ENCODE results near the gene AGRN.

Gene AGRN

DNA sequence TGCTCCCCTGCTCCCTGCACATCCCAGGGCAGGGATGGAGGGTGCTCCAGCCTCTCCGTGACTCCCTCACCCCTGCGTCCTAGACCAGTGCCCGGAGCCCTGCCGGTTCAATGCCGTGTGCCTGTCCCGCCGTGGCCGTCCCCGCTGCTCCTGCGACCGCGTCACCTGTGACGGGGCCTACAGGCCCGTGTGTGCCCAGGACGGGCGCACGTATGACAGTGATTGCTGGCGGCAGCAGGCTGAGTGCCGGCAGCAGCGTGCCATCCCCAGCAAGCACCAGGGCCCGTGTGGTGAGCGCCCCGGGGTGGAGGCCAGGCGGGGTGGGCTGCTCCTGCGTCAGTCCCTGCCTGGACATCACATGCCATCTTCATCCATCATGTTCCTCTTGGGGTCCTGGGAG is 22.0 kb downstream of the AGRN start:
- no peaks in the 10 kb centered on the region for H3K36me3 ChIP-seq (ENCODE audit: control insufficient read depth in 2 of 2, insufficient read depth in 2 of 2, low read length in 2 of 2)
- H3K4me3 ChIP-seq (ENCODE audit: low read length in 2 of 2), result no peak overlapping the region
- H3K9ac ChIP-seq (ENCODE audit: low read length in 2 of 2), result no peak overlapping the region
- H3K27me3 ChIP-seq (ENCODE audit: control insufficient read depth in 1 of 2, insufficient read depth in 2 of 2, low read length in 2 of 2), result peaks cover 0 to 2% of the 10 kb centered on the region in 2 donors
- no peaks in the 10 kb centered on the region for H3K9me3 ChIP-seq (ENCODE audit: control insufficient read depth in 2 of 2, low read length in 2 of 2)
- H3K27ac ChIP-seq (ENCODE audit: low read length), result no peak overlapping the region
- peaks cover 13% of the 10 kb centered on the region for H3K4me1 ChIP-seq (ENCODE audit: control insufficient read depth, insufficient read depth, low read length)

DNA sequence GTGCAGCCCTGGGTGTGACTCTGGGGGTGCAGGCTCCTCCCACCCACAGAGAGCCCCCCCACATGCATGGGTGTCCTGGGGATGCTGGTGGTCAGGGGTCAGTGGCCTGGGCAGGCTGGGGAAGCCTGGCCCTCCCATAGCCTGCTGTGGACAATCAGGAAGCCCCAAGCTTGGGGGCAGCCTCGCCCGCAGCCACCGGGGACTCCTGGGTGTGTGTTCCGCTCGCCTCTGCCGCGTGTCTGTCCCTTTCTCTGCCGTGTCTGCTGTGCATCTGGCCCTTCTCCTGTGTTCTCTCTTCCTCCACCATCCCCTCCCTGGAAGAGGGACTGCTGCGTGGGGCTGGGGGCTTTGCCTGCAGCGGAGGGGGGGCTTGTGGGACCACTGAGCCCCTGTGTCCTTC is 22.9 kb downstream of the AGRN start:
- H3K36me3 ChIP-seq (ENCODE audit: control insufficient read depth in 2 of 2, insufficient read depth in 2 of 2, low read length in 2 of 2), result no peaks in the 10 kb centered on the region
- H3K27me3 ChIP-seq (ENCODE audit: control insufficient read depth in 1 of 2, insufficient read depth in 2 of 2, low read length in 2 of 2), result peaks cover 0 to 2% of the 10 kb centered on the region in 2 donors
- no peaks in the 10 kb centered on the region for H3K9me3 ChIP-seq (ENCODE audit: control insufficient read depth in 2 of 2, low read length in 2 of 2)
- no peak overlapping the region for H3K4me3 ChIP-seq (ENCODE audit: low read length in 2 of 2)
- peaks cover 13% of the 10 kb centered on the region for H3K4me1 ChIP-seq (ENCODE audit: control insufficient read depth, insufficient read depth, low read length)
- no peak overlapping the region for H3K27ac ChIP-seq (ENCODE audit: low read length)
- H3K9ac ChIP-seq (ENCODE audit: low read length in 2 of 2), result no peak overlapping the region

DNA sequence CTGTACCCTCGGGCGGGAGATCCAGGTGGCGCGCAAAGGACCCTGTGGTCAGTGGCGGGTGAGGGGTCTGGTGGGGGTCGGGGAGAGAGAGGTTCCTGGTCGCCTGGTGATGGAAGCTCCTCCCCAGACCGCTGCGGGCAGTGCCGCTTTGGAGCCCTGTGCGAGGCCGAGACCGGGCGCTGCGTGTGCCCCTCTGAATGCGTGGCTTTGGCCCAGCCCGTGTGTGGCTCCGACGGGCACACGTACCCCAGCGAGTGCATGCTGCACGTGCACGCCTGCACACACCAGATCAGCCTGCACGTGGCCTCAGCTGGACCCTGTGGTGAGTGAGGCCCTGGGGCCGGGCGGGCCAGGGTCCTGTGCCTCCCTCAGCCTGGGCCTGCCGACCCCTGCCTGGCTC is 23.5 kb downstream of the AGRN start:
- Histone ChIP-seq H3K9ac (ENCODE audit: low read length in 2 of 2) (no peak overlapping the region), H3K27me3 (ENCODE audit: control insufficient read depth in 1 of 2, insufficient read depth in 2 of 2, low read length in 2 of 2) (no peaks in the 10 kb centered on the region), H3K27ac (ENCODE audit: low read length) (no peak overlapping the region), H3K4me3 (ENCODE audit: low read length in 2 of 2) (no peak overlapping the region), H3K36me3 (ENCODE audit: control insufficient read depth in 2 of 2, insufficient read depth in 2 of 2, low read length in 2 of 2) (no peaks in the 10 kb centered on the region), H3K4me1 (ENCODE audit: control insufficient read depth, insufficient read depth, low read length) (peaks cover 11% of the 10 kb centered on the region), H3K9me3 (ENCODE audit: control insufficient read depth in 2 of 2, low read length in 2 of 2) (no peaks in the 10 kb centered on the region)

DNA sequence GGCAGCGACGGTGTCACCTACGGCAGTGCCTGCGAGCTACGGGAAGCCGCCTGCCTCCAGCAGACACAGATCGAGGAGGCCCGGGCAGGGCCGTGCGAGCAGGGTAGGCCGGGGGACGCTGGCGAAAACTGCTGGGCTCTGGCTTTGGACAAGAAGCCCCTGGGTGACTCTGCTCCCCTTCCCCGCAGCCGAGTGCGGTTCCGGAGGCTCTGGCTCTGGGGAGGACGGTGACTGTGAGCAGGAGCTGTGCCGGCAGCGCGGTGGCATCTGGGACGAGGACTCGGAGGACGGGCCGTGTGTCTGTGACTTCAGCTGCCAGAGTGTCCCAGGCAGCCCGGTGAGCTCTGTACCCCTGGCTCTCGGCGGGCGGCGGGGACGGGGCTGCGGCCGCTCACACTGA is 24.0 kb downstream of the AGRN start:
- Histone ChIP-seq H3K27me3 (ENCODE audit: control insufficient read depth in 1 of 2, insufficient read depth in 2 of 2, low read length in 2 of 2) (no peaks in the 10 kb centered on the region), H3K36me3 (ENCODE audit: control insufficient read depth in 2 of 2, insufficient read depth in 2 of 2, low read length in 2 of 2) (no peaks in the 10 kb centered on the region), H3K27ac (ENCODE audit: low read length) (no peak overlapping the region), H3K4me3 (ENCODE audit: low read length in 2 of 2) (no peak overlapping the region), H3K9me3 (ENCODE audit: control insufficient read depth in 2 of 2, low read length in 2 of 2) (no peaks in the 10 kb centered on the region), H3K4me1 (ENCODE audit: control insufficient read depth, insufficient read depth, low read length) (peaks cover 11% of the 10 kb centered on the region), H3K9ac (ENCODE audit: low read length in 2 of 2) (no peak overlapping the region)

DNA sequence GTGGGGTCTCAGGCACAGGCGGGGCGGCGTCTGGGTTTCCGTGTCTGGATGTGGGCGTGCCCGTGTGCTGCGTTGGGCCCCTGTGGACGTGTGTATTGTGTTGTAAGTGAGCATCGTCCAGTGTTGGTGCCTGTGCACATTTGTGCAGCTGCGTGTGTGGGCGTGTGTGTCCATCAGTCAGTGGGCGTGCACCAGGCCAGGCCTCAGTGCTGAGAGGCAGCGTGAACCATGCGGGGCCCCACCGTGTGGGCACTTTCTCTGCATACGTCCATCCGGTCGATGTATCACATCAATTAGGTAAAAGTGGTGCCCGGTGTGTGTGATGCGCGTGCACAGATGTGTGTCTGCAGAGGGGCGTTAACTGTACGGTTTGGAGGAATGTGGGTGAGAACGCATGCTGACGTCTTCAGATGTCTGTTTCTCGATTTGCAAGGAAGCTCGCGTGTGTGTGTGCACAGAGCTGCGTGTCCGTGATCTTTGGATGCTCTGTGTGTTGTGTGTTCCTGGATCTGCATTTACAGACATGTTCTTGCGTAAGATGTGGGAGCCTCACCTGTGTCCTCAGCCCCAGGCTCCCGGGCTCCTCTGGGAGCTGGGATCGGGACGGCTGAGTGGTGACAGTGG is 24.6 kb downstream of the AGRN start:
- H3K36me3 ChIP-seq (ENCODE audit: control insufficient read depth in 2 of 2, insufficient read depth in 2 of 2, low read length in 2 of 2), result no peaks in the 10 kb centered on the region
- no peak overlapping the region for H3K4me3 ChIP-seq (ENCODE audit: low read length in 2 of 2)
- no peak overlapping the region for H3K9ac ChIP-seq (ENCODE audit: low read length in 2 of 2)
- no peaks in the 10 kb centered on the region for H3K9me3 ChIP-seq (ENCODE audit: control insufficient read depth in 2 of 2, low read length in 2 of 2)
- no peaks in the 10 kb centered on the region for H3K27me3 ChIP-seq (ENCODE audit: control insufficient read depth in 1 of 2, insufficient read depth in 2 of 2, low read length in 2 of 2)
- peaks cover 11% of the 10 kb centered on the region for H3K4me1 ChIP-seq (ENCODE audit: control insufficient read depth, insufficient read depth, low read length)
- H3K27ac ChIP-seq (ENCODE audit: low read length), result no peak overlapping the region

DNA sequence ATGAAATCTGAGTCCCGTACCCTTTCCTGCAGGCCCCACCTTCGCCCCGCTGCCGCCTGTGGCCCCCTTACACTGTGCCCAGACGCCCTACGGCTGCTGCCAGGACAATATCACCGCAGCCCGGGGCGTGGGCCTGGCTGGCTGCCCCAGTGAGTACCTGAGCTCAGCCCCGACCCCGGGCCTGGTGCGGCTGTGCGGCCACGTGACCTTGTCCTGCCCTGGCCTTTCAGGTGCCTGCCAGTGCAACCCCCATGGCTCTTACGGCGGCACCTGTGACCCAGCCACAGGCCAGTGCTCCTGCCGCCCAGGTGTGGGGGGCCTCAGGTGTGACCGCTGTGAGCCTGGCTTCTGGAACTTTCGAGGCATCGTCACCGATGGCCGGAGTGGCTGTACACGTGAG is 25.2 kb downstream of the AGRN start:
- Histone ChIP-seq H3K27ac (ENCODE audit: low read length) (no peak overlapping the region), H3K36me3 (ENCODE audit: control insufficient read depth in 2 of 2, insufficient read depth in 2 of 2, low read length in 2 of 2) (no peaks in the 10 kb centered on the region), H3K4me3 (ENCODE audit: low read length in 2 of 2) (no peak overlapping the region), H3K27me3 (ENCODE audit: control insufficient read depth in 1 of 2, insufficient read depth in 2 of 2, low read length in 2 of 2) (no peaks in the 10 kb centered on the region), H3K4me1 (ENCODE audit: control insufficient read depth, insufficient read depth, low read length) (peaks cover 5% of the 10 kb centered on the region), H3K9me3 (ENCODE audit: control insufficient read depth in 2 of 2, low read length in 2 of 2) (no peaks in the 10 kb centered on the region), H3K9ac (ENCODE audit: low read length in 2 of 2) (no peak overlapping the region)

DNA sequence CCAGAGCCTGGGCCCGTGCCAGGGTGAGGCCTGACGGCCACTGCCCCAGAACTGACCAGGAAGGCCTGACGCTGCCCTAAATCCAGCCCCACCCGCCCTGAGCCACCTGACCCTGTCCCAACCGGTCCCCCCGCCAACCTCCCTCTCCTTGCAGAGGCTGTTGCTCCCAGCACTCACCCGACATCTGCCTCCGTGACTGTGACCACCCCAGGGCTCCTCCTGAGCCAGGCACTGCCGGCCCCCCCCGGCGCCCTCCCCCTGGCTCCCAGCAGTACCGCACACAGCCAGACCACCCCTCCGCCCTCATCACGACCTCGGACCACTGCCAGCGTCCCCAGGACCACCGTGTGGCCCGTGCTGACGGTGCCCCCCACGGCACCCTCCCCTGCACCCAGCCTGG is 26.3 kb downstream of the AGRN start:
- Histone ChIP-seq H3K27ac (ENCODE audit: low read length) (no peak overlapping the region), H3K36me3 (ENCODE audit: control insufficient read depth in 2 of 2, insufficient read depth in 2 of 2, low read length in 2 of 2) (no peaks in the 10 kb centered on the region), H3K4me1 (ENCODE audit: control insufficient read depth, insufficient read depth, low read length) (no peaks in the 10 kb centered on the region), H3K4me3 (ENCODE audit: low read length in 2 of 2) (no peak overlapping the region), H3K9ac (ENCODE audit: low read length in 2 of 2) (no peak overlapping the region), H3K9me3 (ENCODE audit: control insufficient read depth in 2 of 2, low read length in 2 of 2) (no peaks in the 10 kb centered on the region), H3K27me3 (ENCODE audit: control insufficient read depth in 1 of 2, insufficient read depth in 2 of 2, low read length in 2 of 2) (no peaks in the 10 kb centered on the region)

DNA sequence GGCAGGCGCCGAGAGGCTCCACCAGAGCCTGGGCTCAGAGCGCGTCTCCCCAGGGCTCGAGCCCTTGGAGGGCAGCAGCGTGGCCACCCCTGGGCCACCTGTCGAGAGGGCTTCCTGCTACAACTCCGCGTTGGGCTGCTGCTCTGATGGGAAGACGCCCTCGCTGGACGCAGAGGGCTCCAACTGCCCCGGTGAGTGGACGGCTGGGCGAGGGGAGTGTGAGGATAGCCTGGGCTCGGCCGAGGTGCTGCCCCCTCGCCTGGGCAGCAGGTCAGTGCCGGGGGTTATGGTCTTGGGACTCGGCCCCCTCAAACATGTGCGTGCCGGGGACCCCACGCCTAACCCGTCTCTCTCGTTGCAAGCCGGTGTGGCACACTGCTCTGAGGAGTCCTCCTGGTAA is 26.8 kb downstream of the AGRN start:
- no peaks in the 10 kb centered on the region for H3K4me1 ChIP-seq (ENCODE audit: control insufficient read depth, insufficient read depth, low read length)
- no peaks in the 10 kb centered on the region for H3K9me3 ChIP-seq (ENCODE audit: control insufficient read depth in 2 of 2, low read length in 2 of 2)
- no peak overlapping the region for H3K9ac ChIP-seq (ENCODE audit: low read length in 2 of 2)
- H3K27ac ChIP-seq (ENCODE audit: low read length), result no peak overlapping the region
- H3K36me3 ChIP-seq (ENCODE audit: control insufficient read depth in 2 of 2, insufficient read depth in 2 of 2, low read length in 2 of 2), result no peaks in the 10 kb centered on the region
- H3K4me3 ChIP-seq (ENCODE audit: low read length in 2 of 2), result no peak overlapping the region
- H3K27me3 ChIP-seq (ENCODE audit: control insufficient read depth in 1 of 2, insufficient read depth in 2 of 2, low read length in 2 of 2), result no peaks in the 10 kb centered on the region

DNA sequence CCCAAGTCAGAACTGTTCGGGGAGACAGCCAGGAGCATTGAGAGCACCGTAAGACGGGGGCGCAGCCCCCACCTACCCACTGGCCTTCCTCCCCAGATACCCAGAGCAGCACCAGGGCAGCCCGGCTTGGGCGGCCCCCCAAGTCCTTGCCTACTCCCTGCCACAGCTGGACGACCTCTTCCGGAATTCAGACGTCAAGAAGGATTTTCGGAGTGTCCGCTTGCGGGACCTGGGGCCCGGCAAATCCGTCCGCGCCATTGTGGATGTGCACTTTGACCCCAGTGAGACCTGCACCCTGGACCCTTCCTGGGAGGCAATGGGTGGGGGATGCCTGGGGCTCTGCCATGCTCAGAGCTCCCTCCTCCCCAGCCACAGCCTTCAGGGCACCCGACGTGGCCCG is 27.5 kb downstream of the AGRN start:
- no peak overlapping the region for H3K9ac ChIP-seq (ENCODE audit: low read length in 2 of 2)
- no peak overlapping the region for H3K27ac ChIP-seq (ENCODE audit: low read length)
- no peaks in the 10 kb centered on the region for H3K36me3 ChIP-seq (ENCODE audit: control insufficient read depth in 2 of 2, insufficient read depth in 2 of 2, low read length in 2 of 2)
- no peaks in the 10 kb centered on the region for H3K9me3 ChIP-seq (ENCODE audit: control insufficient read depth in 2 of 2, low read length in 2 of 2)
- no peak overlapping the region for H3K4me3 ChIP-seq (ENCODE audit: low read length in 2 of 2)
- no peaks in the 10 kb centered on the region for H3K4me1 ChIP-seq (ENCODE audit: control insufficient read depth, insufficient read depth, low read length)
- no peaks in the 10 kb centered on the region for H3K27me3 ChIP-seq (ENCODE audit: control insufficient read depth in 1 of 2, insufficient read depth in 2 of 2, low read length in 2 of 2)

DNA sequence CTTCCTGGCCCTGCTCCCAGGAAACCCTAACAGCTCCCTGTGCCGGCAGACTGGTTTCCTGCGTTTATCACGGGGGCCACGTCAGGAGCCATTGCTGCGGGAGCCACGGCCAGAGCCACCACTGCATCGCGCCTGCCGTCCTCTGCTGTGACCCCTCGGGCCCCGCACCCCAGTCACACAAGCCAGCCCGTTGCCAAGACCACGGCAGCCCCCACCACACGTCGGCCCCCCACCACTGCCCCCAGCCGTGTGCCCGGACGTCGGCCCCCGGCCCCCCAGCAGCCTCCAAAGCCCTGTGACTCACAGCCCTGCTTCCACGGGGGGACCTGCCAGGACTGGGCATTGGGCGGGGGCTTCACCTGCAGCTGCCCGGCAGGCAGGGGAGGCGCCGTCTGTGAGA is 28.0 kb downstream of the AGRN start:
- H3K36me3 ChIP-seq (ENCODE audit: control insufficient read depth in 2 of 2, insufficient read depth in 2 of 2, low read length in 2 of 2), result no peaks in the 10 kb centered on the region

DNA sequence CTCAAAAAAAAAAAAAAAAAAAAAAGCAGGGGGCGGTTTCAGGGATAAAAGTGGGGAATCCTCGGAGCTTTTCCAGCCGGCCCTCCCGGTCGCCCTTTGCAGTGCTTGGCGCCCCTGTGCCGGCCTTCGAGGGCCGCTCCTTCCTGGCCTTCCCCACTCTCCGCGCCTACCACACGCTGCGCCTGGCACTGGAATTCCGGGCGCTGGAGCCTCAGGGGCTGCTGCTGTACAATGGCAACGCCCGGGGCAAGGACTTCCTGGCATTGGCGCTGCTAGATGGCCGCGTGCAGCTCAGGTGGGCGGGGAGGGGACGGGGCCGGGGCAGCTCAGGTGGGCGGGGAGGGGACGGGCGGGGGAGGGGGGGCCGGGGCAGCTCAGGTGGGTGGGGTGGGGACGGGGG is 28.8 kb downstream of the AGRN start:
- H3K4me1 ChIP-seq (ENCODE audit: control insufficient read depth, insufficient read depth, low read length), result no peaks in the 10 kb centered on the region
- H3K4me3 ChIP-seq (ENCODE audit: low read length in 2 of 2), result no peak overlapping the region
- no peaks in the 10 kb centered on the region for H3K36me3 ChIP-seq (ENCODE audit: control insufficient read depth in 2 of 2, insufficient read depth in 2 of 2, low read length in 2 of 2)
- no peak overlapping the region for H3K27ac ChIP-seq (ENCODE audit: low read length)
- H3K9me3 ChIP-seq (ENCODE audit: control insufficient read depth in 2 of 2, low read length in 2 of 2), result no peaks in the 10 kb centered on the region
- no peaks in the 10 kb centered on the region for H3K27me3 ChIP-seq (ENCODE audit: control insufficient read depth in 1 of 2, insufficient read depth in 2 of 2, low read length in 2 of 2)
- H3K9ac ChIP-seq (ENCODE audit: low read length in 2 of 2), result no peak overlapping the region

More for the DNA sequence above, 28.0 kb downstream of the AGRN start:
- no peak overlapping the region for H3K9ac ChIP-seq (ENCODE audit: low read length in 2 of 2)
- H3K27me3 ChIP-seq (ENCODE audit: control insufficient read depth in 1 of 2, insufficient read depth in 2 of 2, low read length in 2 of 2), result no peaks in the 10 kb centered on the region
- H3K4me3 ChIP-seq (ENCODE audit: low read length in 2 of 2), result no peak overlapping the region
- no peak overlapping the region for H3K27ac ChIP-seq (ENCODE audit: low read length)
- no peaks in the 10 kb centered on the region for H3K4me1 ChIP-seq (ENCODE audit: control insufficient read depth, insufficient read depth, low read length)
- no peaks in the 10 kb centered on the region for H3K9me3 ChIP-seq (ENCODE audit: control insufficient read depth in 2 of 2, low read length in 2 of 2)

Measured in stomach smooth muscle (tissue), 2 donors.